OCI-M1 (cell line): ENCODE results near the gene LRP10.

Experiments
- DNase-seq: peaks from one replicate; lab custom pipeline; 2025; lab: John Stamatoyannopoulos, UW

The LRP10 gene

DNA sequence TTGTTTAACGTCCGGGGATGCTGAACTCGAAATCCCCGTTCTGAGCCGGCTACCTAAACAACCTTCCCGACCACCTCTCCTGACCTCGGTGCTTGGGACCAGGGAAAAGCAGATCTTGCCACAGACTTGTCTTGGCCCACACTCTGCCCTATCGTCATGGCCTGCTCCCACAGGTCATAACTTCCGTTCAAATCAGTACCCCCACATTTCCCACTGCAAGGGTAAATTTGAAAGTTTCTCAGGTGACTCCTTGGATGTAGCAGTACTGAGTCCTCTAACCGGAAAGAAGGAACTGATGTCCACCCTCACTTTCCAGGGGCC, 48.0 kb downstream of the LRP10 start:
- DNase-seq, result no peak

DNA sequence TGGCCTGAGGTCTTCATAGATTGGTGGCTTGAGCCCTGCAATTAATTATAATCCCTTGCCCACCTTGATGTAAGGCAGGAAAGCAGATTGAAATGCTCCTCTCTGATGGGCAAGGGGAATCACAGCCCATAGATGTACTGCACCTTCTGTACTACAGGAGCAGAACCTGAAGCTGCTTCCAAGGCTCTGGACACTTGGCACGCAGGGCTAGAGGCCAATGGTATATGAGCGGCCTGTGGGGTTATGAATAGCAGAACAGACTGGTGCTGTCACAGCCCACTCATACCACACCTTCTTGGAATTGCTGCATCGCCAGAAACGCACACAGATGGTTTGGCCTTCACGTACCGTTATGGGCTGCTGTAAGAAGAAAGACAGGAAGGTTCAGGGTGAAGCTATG, 49.2 kb downstream of the LRP10 start:
- DNase-seq, result no peak

DNA sequence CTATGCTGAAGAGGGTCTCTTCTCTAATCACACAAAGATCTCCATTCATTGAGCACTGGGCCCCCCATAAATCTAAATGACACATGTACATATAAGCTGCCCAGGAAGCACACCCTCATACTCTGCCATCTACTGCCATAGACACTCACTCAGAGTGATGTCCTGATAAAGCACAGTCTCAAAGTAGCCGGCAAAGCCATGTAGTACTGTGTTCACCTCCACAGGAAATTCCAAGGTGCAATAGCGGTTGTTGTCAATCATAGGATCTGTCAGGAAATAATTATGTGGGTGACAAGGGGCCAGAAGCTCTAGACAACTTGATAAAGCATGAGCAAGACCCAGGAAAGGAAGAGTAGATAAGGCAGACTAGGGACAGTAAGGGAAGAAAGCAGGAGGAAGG, 50.8 kb downstream of the LRP10 start:
- no peak for DNase-seq

DNA sequence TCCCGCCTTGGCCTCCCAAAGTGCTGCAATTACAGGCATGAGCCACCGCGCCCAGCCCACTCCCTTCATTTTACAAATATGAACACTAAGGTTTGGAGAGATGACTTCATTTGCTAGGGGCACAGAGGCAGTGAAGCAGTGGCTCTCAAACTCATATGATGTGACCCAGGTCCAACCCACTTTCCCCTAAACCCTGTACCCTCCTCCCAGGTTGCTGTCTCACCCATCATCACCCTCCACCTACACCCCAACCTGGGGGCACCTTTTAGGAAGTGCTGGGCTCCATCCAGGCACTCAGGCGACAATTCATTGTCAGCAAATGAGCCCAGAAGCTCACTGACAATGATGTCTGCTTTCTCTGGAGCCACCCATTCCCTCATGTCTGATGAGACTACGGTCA, 52.2 kb downstream of the LRP10 start:
- DNase-seq, result no peak

GRCh38 chr14:22925513-22925912, 54.0 kb downstream of the LRP10 start:
- DNase-seq, result no peak

- no peak for DNase-seq
Measured at GRCh38 chr14:22926316-22926715, 54.8 kb downstream of the LRP10 start.

GRCh38 chr14:22928237-22929103, 56.9 kb downstream of the LRP10 start:
- peak; percentile 9 for DNase-seq

DNA sequence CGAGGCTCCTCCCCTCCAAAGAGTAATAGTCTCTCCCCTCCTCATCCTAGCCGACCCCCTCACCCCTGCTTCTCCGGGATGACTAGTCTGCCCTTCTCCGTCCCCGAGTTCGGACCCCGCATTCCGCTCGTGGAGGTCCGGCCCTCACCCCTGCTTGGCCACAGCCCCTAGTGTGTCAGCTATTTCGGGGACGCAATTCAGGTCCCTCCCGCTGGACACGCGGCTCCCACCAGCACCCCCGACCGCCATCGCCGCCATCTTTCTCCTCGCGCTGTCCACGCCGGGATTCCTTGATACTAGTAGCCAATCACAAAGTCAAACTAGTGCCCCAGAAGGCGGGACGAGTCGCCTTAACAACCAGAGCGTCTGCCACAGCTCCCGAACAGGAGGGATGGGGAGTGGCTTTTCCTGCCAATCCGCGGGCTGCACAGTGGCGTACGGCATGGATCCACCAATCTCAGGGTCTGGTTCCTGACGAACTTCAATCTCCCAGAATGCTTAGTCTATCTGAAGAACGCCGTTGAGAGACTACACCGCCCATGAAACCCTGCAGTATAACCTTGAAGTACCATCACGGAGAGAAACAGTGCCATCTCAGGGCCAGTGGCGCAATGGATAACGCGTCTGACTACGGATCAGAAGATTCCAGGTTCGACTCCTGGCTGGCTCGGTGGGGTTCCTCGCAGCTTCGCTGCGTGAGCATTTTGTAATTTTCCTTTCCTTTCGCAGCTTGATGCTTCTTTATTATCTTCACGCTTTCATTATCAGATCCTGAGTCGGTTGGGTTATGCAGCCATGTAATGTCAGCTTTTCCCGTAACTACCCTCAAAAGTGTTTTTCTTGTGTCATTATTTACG, 57.8 kb downstream of the LRP10 start, which contains the start of gene PRMT5:
PRMT5 (minus strand) TSS at position 273 of the 857 bp plus-strand sequence; CDS start at position 258, 15 bp downstream.
- peak; percentile 99 for DNase-seq

DNA sequence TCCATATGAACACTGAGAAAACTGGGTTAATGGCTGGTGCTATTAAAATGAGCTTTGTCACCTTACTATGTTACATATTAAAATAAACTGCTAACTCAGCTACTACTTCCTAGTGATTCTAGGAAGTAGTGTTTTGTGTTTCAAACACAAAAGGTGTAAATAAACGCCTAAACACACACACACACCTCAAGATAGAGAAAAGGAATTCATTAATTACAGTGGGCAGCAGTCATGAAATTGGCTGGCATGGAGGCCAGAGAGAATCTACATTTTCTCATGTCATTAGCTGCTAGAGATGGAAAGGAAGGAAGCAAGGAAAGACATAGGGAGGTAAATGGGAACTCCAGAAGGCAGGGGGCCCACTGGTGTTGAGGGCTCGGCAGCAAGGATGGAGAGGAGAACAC, 58.4 kb downstream of the LRP10 start:
- DNase-seq, result no peak
